ENCODE data around the gene PTPRJ.

The PTPRJ gene

DNA sequence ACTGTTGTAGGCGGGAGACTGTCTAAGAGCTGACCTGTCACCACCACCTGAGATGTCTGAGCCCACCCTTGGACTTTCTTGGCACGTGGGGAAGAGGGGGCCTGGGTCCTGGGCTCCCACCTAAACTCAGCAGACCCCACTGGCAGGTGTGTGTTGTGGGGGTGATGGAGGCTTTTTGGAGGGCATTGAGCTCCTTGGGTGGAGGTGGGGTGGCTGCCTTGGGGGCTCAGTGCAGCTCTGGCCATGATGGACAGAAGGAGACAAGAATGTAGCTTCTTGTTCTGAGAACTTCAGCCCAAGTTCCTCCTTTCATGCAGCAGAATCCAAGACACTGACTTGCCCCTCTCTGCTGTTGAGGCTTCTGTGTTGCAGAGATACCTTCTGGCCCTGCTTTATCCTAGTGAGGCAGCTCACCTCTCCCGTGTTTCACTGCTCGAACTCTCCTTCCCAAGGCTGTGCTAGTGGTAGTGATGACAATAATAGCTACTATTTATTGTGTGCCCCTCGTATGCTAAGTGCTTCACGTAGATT lies 119.6 kb downstream of the PTPRJ start:
- DNase-seq, result no peak

DNA sequence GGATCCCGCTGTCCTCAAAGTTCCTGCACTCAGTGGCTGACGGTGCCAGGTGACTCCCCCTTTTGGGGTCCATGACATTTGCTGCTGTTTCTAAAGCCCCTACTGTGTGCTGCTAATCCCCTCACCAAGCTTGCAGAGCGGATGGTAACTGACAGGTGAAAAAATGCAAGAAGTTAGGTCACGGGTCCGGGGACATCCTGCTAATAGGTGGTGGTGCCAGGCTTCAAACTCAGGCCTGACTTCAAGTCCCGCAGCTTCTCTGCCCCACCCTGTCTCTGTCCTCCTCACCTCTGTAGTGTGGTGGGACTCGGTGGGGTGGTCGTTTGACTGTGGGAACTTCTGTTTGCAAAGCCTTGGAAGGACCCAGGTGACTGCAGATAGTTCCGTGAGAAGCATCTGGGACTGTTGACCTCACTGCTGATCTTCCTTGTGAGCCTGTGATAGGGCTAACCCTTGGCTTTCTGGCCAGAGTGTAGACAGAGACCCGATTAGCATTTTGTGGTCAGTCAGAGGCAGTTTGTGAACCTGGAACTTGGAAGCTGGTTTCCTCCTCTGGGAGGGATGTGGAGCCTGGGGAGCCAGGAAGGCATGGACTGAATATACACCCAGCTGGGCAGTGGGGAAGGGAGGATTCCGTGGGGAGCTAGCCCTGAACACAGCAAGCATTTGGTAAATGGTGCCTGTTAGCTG lies 120.8 kb downstream of the PTPRJ start:
- no peak for DNase-seq

DNA sequence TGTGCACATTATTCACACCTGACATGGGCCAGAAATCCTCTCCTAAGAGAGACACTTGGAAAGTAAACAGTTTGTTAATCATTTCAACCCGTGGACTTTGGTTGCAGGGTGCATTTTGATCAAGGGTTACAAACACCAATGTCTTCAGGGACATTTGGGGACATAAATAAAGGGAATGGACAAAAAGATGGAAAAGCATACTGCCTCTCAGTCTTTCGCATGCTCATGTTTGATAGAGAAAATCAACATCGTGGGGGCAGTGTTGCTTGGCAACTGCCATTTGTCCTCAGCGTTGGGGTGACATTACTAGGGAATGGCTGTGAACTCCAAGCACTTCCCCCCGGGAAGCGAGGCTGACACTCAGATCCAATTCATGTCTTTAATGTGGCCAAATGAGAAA lies 121.6 kb downstream of the PTPRJ start:
- DNase-seq, result no peak

DNA sequence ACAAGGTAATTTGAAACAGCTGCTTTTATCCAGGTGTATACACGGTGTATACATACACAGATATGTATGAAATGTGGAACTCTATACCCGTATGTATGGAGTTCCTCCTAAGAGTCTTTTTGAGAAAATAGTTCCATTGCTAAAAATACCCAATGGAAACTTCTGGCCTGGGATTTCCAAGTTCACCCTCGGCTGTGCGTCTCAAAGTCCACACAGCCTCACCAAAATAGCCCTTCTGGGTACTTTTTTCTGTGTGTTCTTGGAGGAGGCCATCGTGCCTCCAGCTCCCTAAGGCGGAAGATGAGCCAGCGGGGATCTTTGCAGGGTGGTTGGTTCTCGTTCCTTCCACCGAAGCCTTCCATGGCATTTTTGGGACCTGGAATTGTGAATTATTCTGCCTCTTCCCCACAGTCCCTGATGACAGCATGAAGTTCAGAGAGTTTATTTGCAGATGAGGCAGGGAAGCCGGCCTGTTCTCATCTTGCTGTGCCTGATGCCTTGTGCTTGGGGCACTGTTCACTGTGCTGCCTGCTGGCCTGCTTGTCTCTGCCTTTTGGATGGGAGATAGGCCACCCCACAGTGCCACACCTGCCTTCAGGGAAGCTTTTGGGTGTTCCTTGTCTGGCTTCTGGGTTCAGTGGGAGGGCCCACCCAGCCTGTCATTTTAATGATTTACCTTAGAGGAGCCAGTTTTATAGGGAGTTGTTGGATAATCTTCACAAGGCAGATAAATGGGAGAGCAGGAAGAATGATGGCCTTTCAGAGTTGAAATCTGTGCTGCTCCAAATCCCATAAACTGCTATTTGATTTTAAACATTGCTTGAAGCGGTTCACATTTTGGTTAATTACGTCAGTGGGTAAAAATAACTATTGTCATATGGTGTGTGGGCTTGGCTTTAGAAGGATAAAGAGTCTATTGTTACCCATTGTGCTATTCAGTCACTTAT lies 123.5 kb downstream of the PTPRJ start:
- no peak for DNase-seq

DNA sequence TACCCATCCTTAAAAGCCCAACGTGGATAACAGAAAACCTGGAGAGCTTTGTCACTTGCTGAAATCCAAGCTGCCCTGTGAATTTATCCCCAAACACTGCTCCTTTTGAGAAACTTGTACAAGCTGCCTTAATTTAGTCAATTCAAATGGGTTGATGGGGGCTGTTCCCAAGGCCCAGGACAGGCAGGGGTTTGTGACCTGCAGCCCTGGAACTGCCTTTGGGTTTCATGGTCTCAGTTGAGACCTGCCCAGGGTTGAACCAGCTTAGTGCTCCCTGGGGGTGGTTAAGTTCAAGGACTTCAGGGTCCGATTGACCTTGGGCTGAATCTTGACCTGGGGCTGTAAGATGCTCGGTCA lies 124.2 kb downstream of the PTPRJ start:
- no peak for DNase-seq

DNA sequence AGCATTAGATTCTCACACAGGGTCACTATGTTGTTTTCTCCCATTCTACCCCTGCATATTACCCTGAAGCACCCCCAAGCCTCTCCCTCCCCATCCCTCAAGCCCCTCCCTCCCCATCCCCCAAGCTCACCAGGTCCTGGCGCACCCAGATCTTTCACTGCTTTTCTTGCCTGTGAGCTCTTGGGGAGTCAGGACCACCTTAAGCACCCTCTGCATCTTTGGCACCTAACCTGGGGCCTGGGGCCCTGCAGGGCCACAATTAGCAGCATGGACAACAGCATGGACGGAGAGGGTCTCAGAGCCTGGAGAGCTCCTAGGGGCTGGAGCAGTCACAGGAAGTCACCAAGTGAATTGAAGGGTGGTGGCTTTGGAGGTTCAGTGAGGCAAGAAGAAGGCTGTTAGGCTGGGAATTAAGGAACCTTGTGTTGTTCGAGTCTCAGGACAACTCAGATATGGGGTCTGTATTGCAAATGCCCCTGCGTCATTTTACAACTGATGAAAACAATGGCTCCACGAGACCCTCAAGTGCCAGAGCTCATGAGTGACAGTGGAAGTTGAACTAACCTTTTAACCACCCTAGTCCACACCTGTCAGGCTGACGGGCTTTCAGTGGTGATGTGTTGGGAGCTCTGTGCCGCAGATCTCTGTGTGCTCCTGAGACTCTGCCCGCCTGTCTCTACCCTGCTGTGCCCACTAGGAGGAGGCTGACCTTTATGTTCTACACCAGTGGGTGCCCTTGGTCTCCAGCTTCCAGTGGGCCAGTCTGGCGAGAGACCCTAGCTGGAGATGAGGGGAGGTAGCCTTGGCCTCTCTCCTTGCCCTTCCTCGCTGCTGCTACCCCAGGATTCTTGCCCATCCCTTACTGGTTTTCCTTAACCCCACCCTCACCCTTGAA lies 125.0 kb downstream of the PTPRJ start:
- no peak for DNase-seq

DNA sequence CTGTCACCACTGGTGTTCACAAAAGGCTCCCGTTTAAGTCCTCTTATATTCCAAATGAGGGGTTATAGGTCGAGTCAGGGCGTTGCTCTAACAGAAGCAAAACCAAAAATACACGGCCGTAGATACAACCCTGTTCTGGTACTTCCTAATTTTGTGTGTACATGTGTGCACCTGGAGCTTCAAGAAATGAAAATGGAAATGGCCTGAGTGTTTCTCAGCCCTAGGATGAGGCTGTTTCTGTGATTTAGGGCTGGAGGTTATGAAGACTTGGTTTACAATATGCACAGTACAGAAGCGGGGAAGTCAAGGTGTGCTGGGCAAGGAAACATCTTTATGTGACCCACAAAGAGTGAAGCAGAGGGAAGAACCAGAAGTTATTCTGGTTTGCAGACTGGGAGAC lies 125.8 kb downstream of the PTPRJ start:
- DNase-seq, result no peak

DNA sequence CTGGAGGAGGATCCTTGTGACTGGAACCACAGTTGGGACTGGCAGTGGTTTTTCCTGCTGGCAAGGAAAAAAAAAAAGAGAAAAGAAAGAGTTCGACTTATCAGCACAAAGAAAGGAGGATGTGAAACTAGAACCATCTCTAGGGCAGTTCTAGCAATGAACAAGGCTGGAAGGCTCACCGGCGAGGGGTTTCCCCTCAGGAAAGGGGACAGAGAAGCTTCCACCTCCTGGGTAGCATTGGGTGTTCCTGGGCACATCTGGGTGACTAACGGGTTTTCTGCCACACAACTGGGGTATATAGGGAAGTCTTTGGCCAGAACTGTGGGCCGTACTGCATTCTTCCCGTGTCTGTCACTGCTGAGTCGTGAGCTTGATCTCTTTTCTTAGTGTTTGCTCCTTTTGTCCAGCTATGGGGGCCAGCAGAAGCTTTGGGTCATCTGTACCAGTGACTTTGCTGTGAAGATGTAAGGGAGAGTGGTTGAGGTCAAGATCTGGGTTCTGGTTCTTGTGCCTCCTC lies 126.9 kb downstream of the PTPRJ start:
- peak; percentile 44 for DNase-seq

DNA sequence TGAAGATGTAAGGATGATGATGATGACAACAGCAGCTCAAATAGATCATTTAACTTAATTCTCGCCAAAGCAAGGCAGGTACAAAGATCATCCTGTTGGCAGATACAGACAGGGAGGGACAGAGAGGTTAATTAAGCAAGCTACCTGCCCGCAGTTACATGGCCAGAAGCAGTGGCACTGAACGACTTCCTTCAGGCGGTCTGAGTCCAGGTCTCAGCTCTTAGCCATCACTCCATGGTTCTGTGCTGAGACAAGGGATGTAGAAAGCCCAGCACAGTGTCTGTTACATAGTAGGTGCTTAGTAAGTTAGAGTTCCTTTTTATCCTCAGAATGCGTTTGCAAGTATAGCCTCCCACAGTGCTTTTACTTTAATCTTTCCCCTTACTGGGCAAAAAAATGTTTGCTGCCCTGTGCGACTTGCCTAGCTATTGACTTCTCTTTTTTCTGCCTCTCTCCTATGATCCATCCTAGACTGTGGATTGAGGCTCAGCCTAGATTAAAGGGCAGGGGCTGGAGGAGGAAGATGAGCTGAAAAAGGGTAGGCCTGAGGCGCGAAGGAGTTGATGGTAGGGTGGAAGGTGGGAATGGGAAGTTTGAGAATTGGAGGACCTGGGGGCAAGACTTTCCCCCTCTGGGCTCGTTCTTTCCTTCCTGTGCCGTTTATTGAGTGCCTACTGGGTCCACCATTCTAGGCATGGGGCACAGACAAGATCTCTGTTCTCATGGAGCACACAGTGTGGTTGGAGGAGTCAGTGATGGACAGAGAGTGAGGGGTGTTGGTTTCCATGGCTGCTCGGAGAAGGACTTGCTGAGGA lies 128.1 kb downstream of the PTPRJ start:
- no peak for DNase-seq

DNA sequence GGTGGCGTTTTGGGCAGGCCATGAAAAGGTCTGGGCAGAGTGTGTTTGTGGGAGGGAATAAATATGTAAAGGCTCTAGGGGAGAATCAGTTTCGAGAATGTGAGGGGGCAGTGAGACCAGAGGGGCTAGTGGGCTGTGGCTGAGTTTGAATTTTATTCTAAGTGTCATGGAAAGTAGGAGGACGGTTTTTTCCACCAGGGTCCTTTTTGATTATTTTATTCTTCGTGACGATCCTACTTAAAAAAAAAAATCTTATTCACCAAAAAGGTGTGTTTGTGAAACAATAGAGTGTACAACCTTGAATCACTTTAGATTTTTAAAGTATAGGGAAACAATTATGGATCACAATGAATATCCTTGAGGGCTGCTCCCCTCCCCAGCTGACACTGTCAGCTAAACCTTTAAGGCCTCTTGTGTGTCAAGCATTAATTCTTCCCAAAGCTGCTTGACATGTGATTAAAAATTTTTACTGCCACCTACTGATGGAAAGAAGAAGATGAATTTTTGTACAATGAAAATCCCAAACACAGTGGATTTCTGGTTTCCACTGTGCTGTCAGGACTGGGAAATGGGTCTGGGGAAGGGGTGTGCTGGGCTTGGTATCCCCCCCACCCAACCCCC lies 128.8 kb downstream of the PTPRJ start:
- peak; percentile 50 for DNase-seq

DNA sequence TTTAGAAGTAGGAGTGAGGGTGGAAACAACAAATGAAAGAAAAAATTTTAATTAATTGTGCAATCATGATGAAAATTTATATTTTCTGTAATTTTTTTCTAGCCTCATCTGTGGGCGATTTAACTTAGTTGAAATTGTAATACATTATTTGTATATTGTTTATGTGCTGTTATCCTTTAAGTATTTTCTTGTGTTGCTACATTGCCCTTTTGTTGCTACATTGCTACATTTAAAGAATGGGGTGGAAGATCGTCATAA lies 130.1 kb downstream of the PTPRJ start:
- no peak for DNase-seq

DNA sequence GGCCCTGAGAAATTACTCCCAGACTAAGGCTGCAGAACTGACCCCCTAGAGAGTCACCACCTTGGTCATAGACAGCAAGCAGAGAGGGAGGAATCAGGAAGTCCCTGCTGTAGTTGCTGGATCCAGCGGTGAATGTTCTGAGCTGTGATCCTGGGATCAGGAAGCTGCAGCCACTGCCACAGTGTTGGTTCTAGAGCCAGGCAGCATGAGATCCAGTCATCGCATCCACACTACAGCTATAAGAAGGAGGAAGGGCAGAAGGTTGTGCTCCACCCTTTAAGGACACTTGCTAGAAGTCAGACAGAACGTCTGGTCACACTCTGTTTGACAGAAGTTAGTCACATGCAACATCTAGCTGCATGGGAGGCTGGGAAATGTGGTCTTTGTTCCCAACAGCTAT lies 131.5 kb downstream of the PTPRJ start:
- no peak for DNase-seq

DNA sequence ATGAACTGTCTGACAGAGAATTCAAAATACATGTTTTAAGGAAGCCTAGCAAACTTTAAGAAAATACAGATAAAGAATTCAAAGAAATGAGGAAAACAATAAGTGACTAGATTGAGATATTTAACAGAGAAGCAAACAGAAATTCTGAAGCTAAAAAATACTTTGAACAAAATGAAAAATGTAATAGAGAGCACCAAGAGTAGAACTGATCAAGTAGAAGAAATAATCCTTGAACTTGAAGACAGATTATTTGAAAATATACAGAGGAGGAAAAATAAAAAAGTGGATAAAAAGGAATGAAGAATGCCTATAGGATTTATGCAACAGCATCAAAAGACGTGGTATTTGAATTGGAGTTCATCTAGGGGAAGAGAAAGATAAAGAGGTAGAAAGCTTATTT lies 134.4 kb downstream of the PTPRJ start:
- DNase-seq, result no peak

DNA sequence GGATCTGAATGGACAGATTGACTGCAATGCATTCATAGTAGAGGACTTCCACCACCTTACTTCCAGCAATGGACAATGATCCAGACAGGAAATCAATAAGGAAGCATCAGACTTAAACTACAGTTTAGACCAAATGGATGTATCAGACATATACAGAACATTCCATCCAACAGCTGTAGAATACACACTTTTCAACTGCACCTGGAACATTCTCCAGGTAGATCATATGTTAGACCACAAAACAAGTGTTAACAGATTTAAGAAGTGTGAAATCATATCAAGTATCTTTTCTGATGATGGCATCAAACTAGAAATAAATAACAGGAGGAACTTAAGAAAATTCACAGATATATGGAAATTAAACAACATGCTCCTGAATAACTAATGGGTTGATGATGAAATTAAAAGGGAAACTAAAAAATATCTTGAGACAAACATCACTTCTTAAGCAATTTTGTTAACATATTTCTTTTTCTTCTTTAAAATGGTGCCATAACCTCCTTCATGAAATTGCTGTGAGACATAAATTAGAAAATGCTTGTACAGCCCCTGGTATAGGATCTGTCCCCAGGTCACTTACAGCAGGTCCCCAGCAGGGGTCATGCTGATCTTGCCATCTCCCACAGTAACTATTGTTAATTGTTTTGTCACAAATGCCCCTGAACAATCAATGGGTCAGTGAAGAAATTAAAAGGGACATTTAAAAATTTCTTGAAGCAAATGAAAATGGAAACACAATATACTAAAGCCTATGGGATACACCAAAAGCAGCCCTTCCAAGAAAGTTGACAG lies 136.3 kb downstream of the PTPRJ start:
- DNase-seq, result no peak

DNA sequence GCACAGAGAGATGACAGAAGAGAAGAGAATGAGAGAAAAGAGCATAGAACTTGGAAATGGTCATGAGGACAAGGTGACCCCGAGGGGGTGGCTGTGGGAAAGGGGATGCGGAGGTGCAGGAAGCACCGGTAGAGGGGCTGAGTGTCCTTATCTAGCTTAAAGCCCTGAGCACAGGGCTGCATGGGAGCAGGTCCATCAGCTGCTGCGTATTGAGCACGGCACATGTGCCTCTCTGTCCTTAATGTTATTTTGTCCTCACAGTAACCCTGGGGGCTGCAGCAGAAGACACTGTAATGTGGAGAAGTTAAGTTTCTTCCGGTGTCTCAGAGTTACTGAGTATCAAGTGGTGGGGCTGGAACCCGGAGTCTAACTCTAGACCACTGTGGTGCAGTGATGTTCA lies 141.9 kb downstream of the PTPRJ start:
- no peak for DNase-seq

DNA sequence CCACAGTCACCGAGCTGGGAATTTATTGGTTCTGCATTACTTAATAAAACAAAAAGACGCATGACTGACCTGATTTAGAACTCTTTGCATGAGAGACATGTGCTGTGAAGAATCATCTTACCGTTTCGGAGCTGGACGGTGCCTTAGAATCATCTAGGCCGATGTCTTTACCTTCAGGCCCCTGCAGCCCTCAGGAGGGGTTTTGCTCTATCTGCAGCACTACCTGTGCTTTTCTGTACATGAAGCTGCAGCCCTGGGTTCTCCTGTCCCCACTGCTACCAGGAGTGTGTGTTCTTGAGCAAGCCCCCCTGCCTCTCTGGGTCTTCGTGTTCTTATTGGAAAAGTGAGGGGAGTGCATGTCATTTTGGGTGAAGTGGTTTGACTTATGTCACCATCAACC lies 142.3 kb downstream of the PTPRJ start:
- no peak for DNase-seq

DNA sequence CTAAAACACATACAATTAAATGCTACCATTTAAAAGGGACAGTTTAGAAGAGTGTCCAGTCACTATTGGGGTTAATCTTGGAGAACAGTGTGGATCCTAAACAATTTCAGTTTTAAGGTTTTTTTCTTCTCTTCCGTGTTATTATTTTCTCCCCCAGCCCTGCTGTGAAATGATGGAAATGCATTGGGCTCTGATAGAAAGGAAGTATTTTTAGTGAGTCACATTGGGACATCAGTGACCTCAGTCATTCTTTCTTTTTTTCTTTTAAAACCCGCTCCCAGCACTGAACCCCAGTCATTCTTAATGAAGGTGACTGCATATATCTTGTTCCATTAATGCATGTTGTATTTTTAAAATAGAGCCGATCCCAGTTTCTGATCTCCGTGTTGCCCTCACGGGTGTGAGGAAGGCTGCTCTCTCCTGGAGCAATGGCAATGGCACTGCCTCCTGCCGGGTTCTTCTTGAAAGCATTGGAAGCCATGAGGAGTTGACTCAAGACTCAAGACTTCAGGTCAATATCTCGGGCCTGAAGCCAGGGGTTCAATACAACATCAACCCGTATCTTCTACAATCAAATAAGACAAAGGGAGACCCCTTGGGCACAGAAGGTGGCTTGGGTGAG lies 143.0 kb downstream of the PTPRJ start:
- DNase-seq, result no peak

DNA sequence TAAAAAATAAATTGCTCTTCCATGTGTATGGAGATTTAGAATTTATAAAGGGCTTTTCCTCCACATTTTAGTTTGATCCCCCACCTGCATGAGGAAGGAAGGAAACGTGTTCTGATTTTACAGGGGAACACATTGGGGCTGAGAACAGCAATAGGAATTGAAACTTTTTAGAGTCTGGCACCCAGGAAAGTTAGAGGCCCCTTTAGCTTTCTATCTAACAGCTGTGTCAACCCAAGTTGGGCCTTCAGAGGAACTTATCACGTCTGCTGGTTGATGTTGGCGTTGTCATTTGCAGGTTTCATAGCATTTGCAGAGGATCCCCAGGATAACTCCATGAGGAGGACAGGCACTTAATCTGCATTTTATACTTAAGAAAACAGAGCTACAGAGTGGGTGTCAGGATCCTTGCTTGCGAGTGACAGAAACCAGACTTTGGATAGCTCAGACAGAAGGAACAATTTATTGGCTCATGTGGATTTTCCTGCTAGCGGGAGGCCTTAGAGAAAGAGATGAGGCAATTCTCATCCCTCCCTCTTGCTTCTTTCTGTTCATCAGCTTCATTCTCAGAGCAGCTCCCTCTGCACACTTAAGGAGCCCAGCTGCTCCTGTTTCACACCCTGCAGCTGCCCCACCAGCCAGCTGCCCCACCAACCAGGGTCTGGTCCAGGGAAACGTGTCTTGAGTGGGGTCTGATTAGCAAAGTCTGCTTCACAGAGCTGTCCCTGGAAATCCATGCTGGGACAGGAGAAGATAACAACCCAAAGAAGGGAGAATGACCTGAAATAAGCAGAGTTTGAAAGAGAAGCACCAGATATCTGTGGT lies 143.8 kb downstream of the PTPRJ start:
- no peak for DNase-seq

DNA sequence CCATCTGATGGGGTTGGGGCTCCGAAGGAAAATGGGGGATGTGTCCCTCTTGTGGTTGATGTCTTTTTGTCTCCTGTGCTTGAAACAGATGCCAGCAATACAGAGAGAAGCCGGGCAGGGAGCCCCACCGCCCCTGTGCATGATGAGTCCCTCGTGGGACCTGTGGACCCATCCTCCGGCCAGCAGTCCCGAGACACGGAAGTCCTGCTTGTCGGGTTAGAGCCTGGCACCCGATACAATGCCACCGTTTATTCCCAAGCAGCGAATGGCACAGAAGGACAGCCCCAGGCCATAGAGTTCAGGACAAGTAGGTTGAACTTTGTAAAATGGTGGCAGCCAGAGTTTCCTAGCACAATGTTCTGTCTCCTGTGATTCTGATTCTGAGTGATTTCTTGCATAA lies 144.5 kb downstream of the PTPRJ start:
- DNase-seq, result no peak

DNA sequence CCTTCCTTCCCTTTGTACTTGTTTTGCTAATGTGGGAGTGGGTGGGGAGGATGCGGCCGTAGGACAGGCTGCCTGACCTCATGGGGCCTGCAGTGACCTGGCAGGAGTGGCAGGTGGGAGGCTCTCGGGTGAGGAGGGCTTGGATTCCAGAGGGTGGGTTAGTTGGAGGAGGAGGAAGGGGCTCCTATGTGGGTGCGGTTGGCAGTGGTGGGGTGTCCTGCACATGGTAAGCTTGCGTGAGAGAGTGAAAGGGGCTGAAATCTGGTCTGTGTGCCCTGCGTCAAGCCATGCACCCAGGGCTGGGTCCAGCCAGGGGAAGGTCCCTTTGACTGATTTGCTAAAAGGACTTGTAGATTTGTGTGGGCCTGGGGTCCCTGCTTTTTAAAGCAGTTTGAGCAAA lies 145.5 kb downstream of the PTPRJ start:
- DNase-seq, result no peak

Data from CD4-positive, alpha-beta T cell treated with Interleukin-4 for 4 hours (primary cell).